IMR-90 (cell line): ENCODE results near the gene RAET1G. TPM values are rescaled to one million over a fixed set of nuclear protein-coding genes. Genes with fewer than 3 reads are reported as not detected.

Experiments used
- ATAC-seq: fragments of 200-7000 bp; cut with Tn5 transposase; 2 replicates; pipeline ENCODE4 v1.9.1; 2020; ENCODE audit warnings: low read depth, mild to moderate bottlenecking, moderate library complexity
- BruUV-seq: library from RNA; stranded (reverse); fragments of 400-500 nt; replicated peaks from 2 replicates; lab custom pipeline; 2021; lab: Mats Ljungman, UMichigan
- CTCF ChIA-PET: fragments of 300-600 bp; formaldehyde crosslinking; extraction: SDS; loops from one replicate; lab custom pipeline; 2021; ENCODE audit warnings: antibody characterized with exemption; lab: Yijun Ruan, JAX
- POLR2A ChIA-PET: fragments of 300-600 bp; sonication (Branson Sonifier 250); formaldehyde crosslinking; loops from one replicate; lab custom pipeline; 2022; ENCODE audit warnings: antibody characterized with exemption; ENCODE audit not compliant: unreplicated experiment; lab: Charles Lee
- DNase-seq: peaks from one replicate; pipeline ENCODE4 v3.0.0; 2013
- H2AFZ ChIP-seq: replicated peaks from 2 replicates; pipeline ENCODE3; 2013; ENCODE audit warnings: low read length, mild to moderate bottlenecking; ENCODE audit not compliant: poor library complexity
- H2AK5ac ChIP-seq: 2 replicates; pipeline ENCODE4 v1.6.1; 2013; ENCODE audit warnings: low read depth, low read length, inconsistent platforms
- H2AK9ac ChIP-seq: replicated peaks from 2 replicates; pipeline ENCODE3; 2013; ENCODE audit warnings: mild to moderate bottlenecking, low read depth, low read length, moderate library complexity; ENCODE audit not compliant: poor library complexity
- H2BK120ac ChIP-seq: 2 replicates; pipeline ENCODE4 v1.6.1; 2013; ENCODE audit warnings: low read depth, low read length, inconsistent platforms
- H2BK15ac ChIP-seq: 3 replicates; pipeline ENCODE4 v1.6.1; 2013; ENCODE audit warnings: low read depth, low read length, inconsistent platforms
- H2BK20ac ChIP-seq: 2 replicates; pipeline ENCODE4 v1.6.1; 2013; ENCODE audit warnings: low read depth, mild to moderate bottlenecking, inconsistent platforms, low read length, moderate library complexity
- H2BK5ac ChIP-seq: 2 replicates; pipeline ENCODE4 v1.6.1; 2013; ENCODE audit warnings: mild to moderate bottlenecking, low read depth, low read length, inconsistent platforms; ENCODE audit not compliant: poor library complexity, severe bottlenecking
- H3K14ac ChIP-seq: replicated peaks from 2 replicates; pipeline ENCODE4 v1.6.1; 2013; ENCODE audit warnings: low read depth, low read length, inconsistent platforms
- H3K18ac ChIP-seq: 2 replicates; pipeline ENCODE4 v1.6.1; 2013; ENCODE audit warnings: low read depth, low read length, control low read depth
- H3K23ac ChIP-seq: 2 replicates; pipeline ENCODE4 v1.6.1; 2013; ENCODE audit warnings: low read depth, low read length, inconsistent platforms
- H3K27ac ChIP-seq: 2 replicates; pipeline ENCODE4 v1.5.1; 2013; ENCODE audit warnings: mild to moderate bottlenecking, control low read depth, low read length; ENCODE audit not compliant: insufficient read depth
- H3K27me3 ChIP-seq: 2 replicates; pipeline ENCODE4 v1.6.1; 2013; ENCODE audit warnings: low read length; ENCODE audit not compliant: control insufficient read depth, insufficient read depth
- H3K36me3 ChIP-seq: 2 replicates; pipeline ENCODE4 v1.6.1; 2013; ENCODE audit warnings: low read length, mixed read lengths; ENCODE audit not compliant: control insufficient read depth, insufficient read depth
- H3K4ac ChIP-seq: 2 replicates; pipeline ENCODE4 v1.6.1; 2013; ENCODE audit warnings: low read depth, low read length, inconsistent platforms
- H3K4me1 ChIP-seq: 2 replicates; pipeline ENCODE4 v1.6.1; 2013; ENCODE audit warnings: low read length, mixed read lengths; ENCODE audit not compliant: control insufficient read depth, insufficient read depth
- H3K4me2 ChIP-seq: 2 replicates; pipeline ENCODE4 v1.6.1; 2013; ENCODE audit warnings: low read depth, mild to moderate bottlenecking, control low read depth, low read length, moderate library complexity
- H3K4me3 ChIP-seq: 2 replicates; pipeline ENCODE4 v1.5.1; 2013; ENCODE audit warnings: low read depth, mild to moderate bottlenecking, control low read depth, low read length, moderate library complexity; ENCODE audit not compliant: insufficient read depth
- H3K56ac ChIP-seq: 2 replicates; pipeline ENCODE4 v1.6.1; 2013; ENCODE audit warnings: low read length, inconsistent platforms; ENCODE audit not compliant: insufficient read depth; ENCODE audit errors: extremely low read depth
- H3K79me1 ChIP-seq, 2 experiments: 2 replicates each; pipeline ENCODE4 v1.6.1; 2013; ENCODE audit warnings: low read length in 2 of 2, inconsistent platforms in 1 of 2, low read depth in 1 of 2
- H3K9ac ChIP-seq: 2 replicates; pipeline ENCODE4 v1.6.1; 2013; ENCODE audit warnings: low read depth, low read length, control low read depth
- H3K9me1 ChIP-seq: 2 replicates; pipeline ENCODE4 v1.6.1; 2013; ENCODE audit warnings: low read length, inconsistent platforms; ENCODE audit not compliant: insufficient read depth
- H3K9me3 ChIP-seq: 2 replicates; pipeline ENCODE4 v1.6.1; 2013; ENCODE audit warnings: low read length; ENCODE audit not compliant: control insufficient read depth, insufficient read depth
- H4K20me1 ChIP-seq: 2 replicates; pipeline ENCODE4 v1.6.1; 2013; ENCODE audit warnings: low read length, inconsistent platforms; ENCODE audit not compliant: insufficient read depth
- H4K5ac ChIP-seq: 2 replicates; pipeline ENCODE4 v1.6.1; 2013; ENCODE audit warnings: mild to moderate bottlenecking, low read depth, low read length, control low read depth
- H4K8ac ChIP-seq, 2 experiments: 2 replicates each; pipeline ENCODE4 v1.6.1; 2013; ENCODE audit warnings: low read depth in 2 of 2, low read length in 2 of 2, control low read depth in 1 of 2, inconsistent platforms in 1 of 2
- H4K91ac ChIP-seq: 2 replicates; pipeline ENCODE4 v1.6.1; 2013; ENCODE audit warnings: low read depth, low read length, inconsistent platforms; ENCODE audit not compliant: insufficient read depth
- BHLHE40 ChIP-seq: fragments of 150-350 bp; IDR thresholded peaks from 2 replicates; pipeline ENCODE4 v1.6.1; 2016; ENCODE audit warnings: mild to moderate bottlenecking, low read depth, low read length
- CEBPB ChIP-seq: IDR thresholded peaks from 2 replicates; pipeline ENCODE4 v1.6.1; 2012; ENCODE audit warnings: low read depth, low read length, improper control_type of control experiment
- FOS ChIP-seq: fragments of 150-350 bp; IDR thresholded peaks from 2 replicates; pipeline ENCODE4 v1.6.1; 2016; ENCODE audit warnings: low read depth, low read length
- MXI1 ChIP-seq: IDR thresholded peaks from 2 replicates; pipeline ENCODE4 v1.6.1; 2012; ENCODE audit warnings: low read depth, mild to moderate bottlenecking, low read length, moderate library complexity, borderline replicate concordance
- WGBS, 2 experiments: methylation state at CpG; one replicate each; pipeline versions ENCODE4 v1.1.5 to v1.1.7; 2013; ENCODE audit warnings: missing lambda C conversion rate in 2 of 2; ENCODE audit not compliant: insufficient read length in 1 of 2; ENCODE audit errors: extremely low coverage in 2 of 2; 5-methylcytosine and 5-hydroxymethylcytosine counted together
- dilution Hi-C: fragments of 300-500 bp; cut with HindIII; formaldehyde crosslinking; loops from one replicate; pipeline ENCODE4 v1.14.3; 2018; ENCODE audit warnings: low sequenced_read_pairs; ENCODE audit not compliant: unreplicated experiment
- in situ Hi-C: fragments of 300-500 bp; cut with MboI; formaldehyde crosslinking; loops from 3 replicates; pipeline ENCODE4 v1.14.3; 2019; ENCODE audit warnings: low sequenced_read_pairs, inconsistent platforms, mixed read lengths
- intact Hi-C: fragments of 100-400 bp; cut with micrococcal nuclease; formaldehyde crosslinking; loops from 2 replicates; pipeline ENCODE4 v1.10.0; 2022
- polyA plus RNA-seq, 3 experiments: library from polyadenylated mRNA; depleted of rRNA; stranded (reverse); fragments of >200 nt; gene quantifications; 2 replicates each; pipeline ENCODE4 v1.2.3, GENCODE V29; 2012; ENCODE audit warnings: low replicate concordance in 1 of 3
- total RNA-seq: library from RNA; depleted of rRNA; stranded (reverse); fragments of >200 nt; gene quantifications from 2 replicates; pipeline ENCODE4 v1.2.3, GENCODE V29; 2012

RAET1G gene
- total and polyA plus RNA-seq, 2 of the 4 experiments (the other 2 are of a cell fraction): 1.3 to 4.2 TPM

- Histone ChIP-seq H3K4me2 (peak within 1 kb of the TSS; percentile 88), H2BK15ac (peak within 1 kb of the TSS; percentile 59; the same call in 1 of the 3 replicates), H3K9ac (peak within 1 kb of the TSS; percentile 74), H2AK5ac (peak within 1 kb of the TSS; percentile 56), H2AK9ac (peak within 1 kb of the TSS; percentile 94), H3K4me3 (peak within 1 kb of the TSS; percentile 53), H2BK120ac (peak within 1 kb of the TSS; percentile 65), H3K4me1 (peaks cover 2% of the 10 kb centered on the region; the same call in 1 of the 2 replicates), H4K91ac (peak within 1 kb of the TSS; percentile 84), H4K8ac (peak within 1 kb of the TSS; percentile 56 to 73; a peak in 3 of 4 replicates), H3K27me3 (peaks cover 56% of the 10 kb centered on the region), H3K23ac (peak within 1 kb of the TSS; percentile 96), H3K56ac (peak within 1 kb of the TSS; percentile 73; the same call in 1 of the 2 replicates), H3K14ac (peak within 1 kb of the TSS; percentile 64), H3K18ac (no peak within 1 kb of the TSS), H3K36me3 (no peaks in the 10 kb centered on the region), H4K20me1 (no peaks in the 10 kb centered on the region; the same call in 1 of the 2 replicates), H3K9me3 (no peaks in the 10 kb centered on the region; the same call in 1 of the 2 replicates), H3K79me1 (0 out of 4 replicates have a peak, but pooled peaks cover 0 to 4% of the 10 kb centered on the region in 2 experiments), H4K5ac (no peak within 1 kb of the TSS), H2BK20ac (0 out of 2 replicates have a peak within 1 kb of the TSS, but pooled peaks have one; percentile 18), H3K9me1 (0 out of 2 replicates have a peak, but pooled peaks cover 7% of the 10 kb centered on the region), H2AFZ (peak within 1 kb of the TSS; percentile 89), H3K27ac (peak within 1 kb of the TSS; percentile 6; the same call in 1 of the 2 replicates), H2BK5ac (no peak within 1 kb of the TSS), H3K4ac (peak within 1 kb of the TSS; percentile 64)
- ChIA-PET POLR2A (interaction anchor here (0.5 kb wide), 1 partner anchor 1627 kb away, joined by 3 read pairs; no protein-coding TSS in a partner anchor), CTCF (no interaction called here)
- DNase-seq (peak; percentile 83), ATAC-seq (peak; percentile 91)
- intact Hi-C loops: no loop called here
- in situ Hi-C loops: no loop called here
- TF ChIP-seq FOS (no peak), MXI1 (peak; percentile 80), CEBPB (peak; percentile 95), BHLHE40 (peak; percentile 71)
- BruUV-seq: no TSS peak
- 1% methylated on average over 37 of the region's 69 CpGs; no CpG with 5 or more reads in 1 of the 2 experiments for WGBS, 2 experiments
- dilution Hi-C loops: no loop called here
These were observed 40.8 kb upstream of the RAET1G start, which contains the start of gene ULBP1 for GRCh38 chr6:149963462-149964307. Gene ULBP1 (plus strand): TSS chr6:149963943. CDS start chr6:149964050, 107 bp downstream.
